ENCODE measurements around the gene WNT7B.

Gene WNT7B

DNA sequence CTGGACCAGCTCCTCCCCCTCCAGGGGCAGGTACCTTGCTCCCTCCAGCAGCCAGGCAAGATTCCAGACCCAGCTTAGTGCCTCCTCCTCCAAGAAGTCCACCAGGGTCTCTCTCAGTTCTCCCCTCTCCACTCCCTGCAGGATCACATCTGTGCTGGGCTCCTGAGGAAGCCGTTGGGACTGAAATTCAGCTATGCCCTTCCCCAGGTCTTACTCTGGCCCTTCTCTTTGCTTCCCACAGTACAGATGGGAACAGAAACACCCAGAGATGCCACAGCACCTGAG lies 14.6 kb downstream of the WNT7B start:
- no peak overlapping the region for H3K4me3 ChIP-seq (ENCODE audit: control insufficient read depth, low read depth, low read length)
- TF ChIP-seq, protein P1, sequence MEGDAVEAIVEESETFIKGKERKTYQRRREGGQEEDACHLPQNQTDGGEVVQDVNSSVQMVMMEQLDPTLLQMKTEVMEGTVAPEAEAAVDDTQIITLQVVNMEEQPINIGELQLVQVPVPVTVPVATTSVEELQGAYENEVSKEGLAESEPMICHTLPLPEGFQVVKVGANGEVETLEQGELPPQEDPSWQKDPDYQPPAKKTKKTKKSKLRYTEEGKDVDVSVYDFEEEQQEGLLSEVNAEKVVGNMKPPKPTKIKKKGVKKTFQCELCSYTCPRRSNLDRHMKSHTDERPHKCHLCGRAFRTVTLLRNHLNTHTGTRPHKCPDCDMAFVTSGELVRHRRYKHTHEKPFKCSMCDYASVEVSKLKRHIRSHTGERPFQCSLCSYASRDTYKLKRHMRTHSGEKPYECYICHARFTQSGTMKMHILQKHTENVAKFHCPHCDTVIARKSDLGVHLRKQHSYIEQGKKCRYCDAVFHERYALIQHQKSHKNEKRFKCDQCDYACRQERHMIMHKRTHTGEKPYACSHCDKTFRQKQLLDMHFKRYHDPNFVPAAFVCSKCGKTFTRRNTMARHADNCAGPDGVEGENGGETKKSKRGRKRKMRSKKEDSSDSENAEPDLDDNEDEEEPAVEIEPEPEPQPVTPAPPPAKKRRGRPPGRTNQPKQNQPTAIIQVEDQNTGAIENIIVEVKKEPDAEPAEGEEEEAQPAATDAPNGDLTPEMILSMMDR (IDR thresholded peaks at IDR 0.05; ENCODE audit: control insufficient read depth, insufficient read depth, low read depth, low read length, missing control alignments), result no peak
- no peak for DNase-seq (ENCODE audit: low read depth)

DNA sequence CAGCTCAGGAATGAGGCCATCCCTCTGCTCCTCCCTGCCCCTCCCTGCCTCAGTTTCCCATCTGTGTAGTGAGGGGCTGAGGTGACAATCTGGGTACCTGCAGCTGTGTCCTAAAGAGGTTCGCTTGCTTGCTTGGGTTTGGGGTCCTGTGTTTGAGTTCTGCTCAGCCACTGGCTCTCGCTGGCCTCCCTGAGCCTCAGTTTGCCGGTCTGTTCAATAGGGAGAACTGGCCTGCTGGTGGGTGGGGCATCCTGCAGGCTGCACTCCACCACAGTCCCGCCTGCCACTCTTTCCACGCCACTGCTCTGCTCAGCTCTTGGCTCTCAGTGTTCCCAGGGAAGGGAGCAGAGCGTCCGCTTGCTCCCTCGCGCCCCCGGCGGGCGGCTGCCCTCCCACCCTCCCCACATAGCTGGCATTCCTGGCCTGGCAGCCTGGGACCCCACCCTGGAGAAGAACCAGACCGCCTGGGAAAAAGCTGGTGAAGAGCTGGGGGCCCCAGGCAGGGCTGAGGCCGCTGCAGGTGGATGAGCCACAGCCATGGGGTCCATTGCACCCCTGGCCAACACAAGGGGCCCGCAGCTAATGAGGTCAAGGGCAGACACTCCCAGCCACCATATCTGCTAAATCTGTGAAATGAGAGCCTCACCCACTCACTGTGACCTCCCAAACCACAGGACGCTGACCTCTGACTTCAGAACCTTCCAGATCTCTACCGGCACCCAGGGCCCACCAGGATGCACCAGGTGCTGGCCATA lies 15.1 kb downstream of the WNT7B start:
- TF ChIP-seq, protein P1 (IDR thresholded peaks at IDR 0.05; ENCODE audit: control insufficient read depth, insufficient read depth, low read depth, low read length, missing control alignments), result no peak
- no peak for DNase-seq (ENCODE audit: low read depth)
- H3K4me3 ChIP-seq (ENCODE audit: control insufficient read depth, low read depth, low read length), result no peak overlapping the region

DNA sequence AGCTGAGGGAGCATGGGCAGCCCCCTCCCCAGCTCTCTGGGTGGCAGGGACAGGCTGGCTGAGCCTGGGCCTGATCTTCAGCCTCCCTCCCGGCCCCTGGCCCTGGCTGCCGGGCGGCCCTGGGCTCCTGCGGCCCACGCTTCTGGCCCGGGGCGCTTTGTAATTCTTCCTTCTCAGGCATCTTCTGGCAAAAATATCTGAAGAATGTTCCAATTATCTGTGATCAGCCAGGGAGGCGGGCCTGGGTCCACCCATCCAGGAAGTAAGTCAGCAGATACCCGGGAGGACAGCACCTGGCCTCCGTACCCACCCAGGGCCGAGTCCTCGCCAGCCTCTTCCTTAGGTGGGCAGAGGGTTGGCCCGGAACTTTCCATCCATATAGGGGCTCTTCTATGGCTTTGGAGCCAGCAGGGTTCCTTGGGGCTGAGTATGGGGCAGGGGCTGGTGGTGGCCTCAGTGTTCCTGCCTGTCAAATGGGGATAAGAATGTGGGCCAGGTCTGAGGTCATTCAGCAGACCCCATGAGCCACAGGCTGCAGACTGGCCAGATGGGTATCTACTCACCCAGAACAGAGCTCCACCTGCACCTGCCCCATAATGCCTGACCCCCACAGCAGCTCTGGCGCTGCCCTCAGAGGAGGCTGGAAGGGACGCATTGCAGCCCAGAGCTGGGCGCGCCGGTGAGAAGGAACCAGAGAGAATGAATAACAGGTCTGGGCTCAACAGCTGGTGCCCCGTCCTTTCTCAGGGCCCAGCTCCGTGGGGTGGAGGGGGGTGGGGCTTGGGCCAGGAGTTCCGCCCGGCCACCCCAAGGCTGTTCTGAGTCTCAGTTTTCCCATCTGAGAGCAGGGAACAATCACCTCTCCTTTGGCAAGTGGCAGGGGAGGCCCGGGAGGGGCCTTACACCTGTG lies 16.2 kb downstream of the WNT7B start:
- TF ChIP-seq, protein P1 (IDR thresholded peaks at IDR 0.05; ENCODE audit: control insufficient read depth, insufficient read depth, low read depth, low read length, missing control alignments), result no peak
- DNase-seq (ENCODE audit: low read depth), result no peak

DNA sequence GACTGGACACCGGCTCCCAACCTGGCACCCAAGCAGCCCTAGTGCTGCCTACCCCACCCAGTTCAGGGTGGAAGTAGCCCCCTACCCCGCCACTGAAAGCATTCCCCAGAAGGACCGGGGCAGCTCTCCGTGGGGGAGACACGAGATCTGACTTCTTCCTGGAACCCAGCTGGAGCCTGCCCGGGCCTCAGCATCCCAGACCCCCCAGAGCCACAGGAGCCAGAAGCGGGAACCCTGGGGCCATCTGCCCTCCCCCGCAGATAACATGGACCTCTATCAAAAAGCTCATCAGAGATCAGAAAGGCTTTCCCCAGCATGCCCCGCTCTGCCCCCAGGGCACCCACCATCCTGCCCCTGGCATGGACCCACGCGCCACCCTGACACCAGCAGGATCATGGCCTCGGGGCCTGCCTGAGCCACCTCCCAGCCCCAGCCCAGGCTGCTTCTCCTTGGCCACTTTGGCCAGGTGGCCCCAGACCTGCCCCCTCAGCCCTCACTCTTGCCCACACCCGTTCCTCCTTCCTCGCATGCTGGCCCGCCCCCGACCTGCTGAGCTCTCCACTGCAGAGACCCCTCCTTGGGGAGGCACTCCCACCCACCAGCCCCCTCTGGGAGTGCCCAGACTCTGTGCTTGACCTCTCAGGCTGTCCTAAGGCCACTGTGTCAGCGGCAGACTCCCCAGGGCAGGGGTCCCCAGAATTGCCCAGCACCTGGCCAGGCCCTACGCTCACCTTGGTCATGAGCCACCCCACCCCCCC lies 17.1 kb downstream of the WNT7B start:
- no peak overlapping the region for H3K4me3 ChIP-seq (ENCODE audit: control insufficient read depth, low read depth, low read length)
- DNase-seq (ENCODE audit: low read depth), result no peak
- TF ChIP-seq, protein P1 (IDR thresholded peaks at IDR 0.05; ENCODE audit: control insufficient read depth, insufficient read depth, low read depth, low read length, missing control alignments), result no peak

More for the DNA sequence above, 16.2 kb downstream of the WNT7B start:
- H3K4me3 ChIP-seq (ENCODE audit: control insufficient read depth, low read depth, low read length), result no peak overlapping the region

DNA sequence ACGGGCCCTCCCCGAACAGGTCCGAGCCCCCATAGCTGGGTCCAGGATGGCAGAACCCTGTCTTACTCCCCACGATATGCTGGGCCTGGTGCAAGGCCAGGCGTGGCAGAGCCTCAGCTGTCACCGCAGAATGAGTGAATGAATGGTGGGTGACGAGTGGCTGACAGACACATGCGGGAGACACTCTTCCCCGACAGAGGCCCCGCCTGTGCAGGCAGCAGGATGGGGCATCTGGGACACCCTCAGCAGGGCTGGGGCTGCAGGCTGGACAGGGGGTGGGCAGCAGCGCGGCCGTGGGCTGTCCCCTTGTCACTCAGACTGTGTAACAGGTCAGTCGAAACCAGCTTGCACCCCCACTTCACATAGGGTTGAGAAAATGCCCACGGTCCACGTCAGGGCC lies 18.0 kb downstream of the WNT7B start:
- no peak overlapping the region for H3K4me3 ChIP-seq (ENCODE audit: control insufficient read depth, low read depth, low read length)
- DNase-seq (ENCODE audit: low read depth), result no peak
- TF ChIP-seq, protein P1 (IDR thresholded peaks at IDR 0.05; ENCODE audit: control insufficient read depth, insufficient read depth, low read depth, low read length, missing control alignments), result no peak

DNA sequence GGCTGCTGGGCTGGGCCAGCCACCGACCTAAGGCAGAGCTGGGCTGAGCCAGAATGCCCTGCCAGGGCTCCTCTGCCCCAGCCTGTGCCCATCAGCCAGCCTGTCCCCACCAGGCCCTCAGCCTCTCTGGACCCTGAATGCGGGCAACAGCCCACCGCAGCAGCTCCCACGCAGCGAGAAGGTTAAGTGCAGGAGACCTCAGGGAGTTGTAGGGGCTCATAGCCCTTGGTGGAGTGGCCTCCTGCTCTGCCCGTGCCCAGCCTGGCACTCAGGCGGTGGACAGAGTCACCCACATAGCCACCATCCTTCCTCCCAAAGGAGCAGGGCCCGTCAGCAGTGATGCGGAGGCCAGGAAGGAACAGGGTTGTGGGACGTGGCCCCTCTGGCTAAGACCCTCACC lies 19.1 kb downstream of the WNT7B start:
- no peak for DNase-seq (ENCODE audit: low read depth)
- TF ChIP-seq, protein P1 (IDR thresholded peaks at IDR 0.05; ENCODE audit: control insufficient read depth, insufficient read depth, low read depth, low read length, missing control alignments), result no peak
- no peak overlapping the region for H3K4me3 ChIP-seq (ENCODE audit: control insufficient read depth, low read depth, low read length)
